ENCODE results near the gene JAKMIP3.
"Not testable (repeated sequence)": the region's sequence is repeated elsewhere in the genome, so short reads cannot be mapped to it uniquely, and the experiment has no call there.

JAKMIP3 gene

DNA sequence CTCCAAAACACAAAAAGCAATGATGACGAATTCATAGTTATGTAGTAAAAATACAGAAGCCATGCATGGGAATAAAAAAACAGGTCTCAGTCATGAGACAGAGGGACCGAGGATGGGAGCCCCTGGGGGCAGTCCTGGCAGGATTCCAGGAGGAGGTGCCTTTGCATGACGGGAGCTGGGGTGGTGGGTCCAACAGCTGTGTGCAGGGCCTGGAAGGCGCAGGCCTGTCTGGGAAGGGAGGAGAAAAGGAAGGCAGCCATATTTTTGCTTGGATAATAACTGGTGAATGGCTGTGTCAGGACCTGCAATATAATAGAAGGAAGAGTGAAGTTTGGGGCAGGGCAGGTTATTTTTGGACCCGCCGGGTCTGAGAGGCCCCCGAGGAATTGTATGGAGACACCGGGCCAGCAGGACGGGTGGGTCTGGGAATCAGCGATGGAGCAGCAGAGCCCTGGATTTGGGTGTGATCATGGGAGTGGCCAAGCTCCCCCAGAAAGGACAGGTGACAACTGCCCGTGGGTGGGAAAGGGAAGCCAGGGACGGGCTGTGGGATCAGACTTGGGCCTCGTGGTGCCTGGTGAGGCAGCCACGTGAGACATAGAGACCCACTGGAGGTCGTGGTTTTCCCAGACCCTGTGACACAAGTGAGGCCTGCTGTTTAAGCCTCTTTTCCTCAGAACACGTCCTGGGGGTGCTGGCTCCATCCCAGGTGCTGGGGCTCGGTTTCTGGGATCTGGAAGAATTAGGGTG lies 2.9 kb upstream of the JAKMIP3 start:
- in situ Hi-C loops (cut with MboI; ENCODE audit: low pct_unique_long_range_greater_than_20kb, low sequenced_read_pairs), result no loop called here
- DNase-seq, result no peak

DNA sequence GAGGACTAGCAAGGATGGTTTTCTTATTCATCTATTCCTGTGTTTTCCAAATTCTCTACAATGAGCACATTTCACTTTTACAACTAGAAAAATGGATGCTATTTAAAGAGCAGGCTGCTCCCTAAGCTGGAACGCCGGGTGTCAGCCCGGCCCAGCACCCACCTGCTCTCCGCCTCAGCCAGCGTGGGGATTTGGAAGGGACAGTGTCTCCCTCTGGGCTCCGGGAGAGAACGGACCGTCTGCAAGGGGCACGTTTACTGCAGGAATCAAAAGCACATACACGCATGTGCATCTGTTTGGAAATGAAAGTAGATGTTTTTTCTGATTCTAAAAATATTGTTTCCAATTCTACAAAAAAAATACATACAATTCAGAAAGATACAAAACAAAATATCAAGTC lies 2.3 kb upstream of the JAKMIP3 start:
- DNase-seq, result no peak

DNA sequence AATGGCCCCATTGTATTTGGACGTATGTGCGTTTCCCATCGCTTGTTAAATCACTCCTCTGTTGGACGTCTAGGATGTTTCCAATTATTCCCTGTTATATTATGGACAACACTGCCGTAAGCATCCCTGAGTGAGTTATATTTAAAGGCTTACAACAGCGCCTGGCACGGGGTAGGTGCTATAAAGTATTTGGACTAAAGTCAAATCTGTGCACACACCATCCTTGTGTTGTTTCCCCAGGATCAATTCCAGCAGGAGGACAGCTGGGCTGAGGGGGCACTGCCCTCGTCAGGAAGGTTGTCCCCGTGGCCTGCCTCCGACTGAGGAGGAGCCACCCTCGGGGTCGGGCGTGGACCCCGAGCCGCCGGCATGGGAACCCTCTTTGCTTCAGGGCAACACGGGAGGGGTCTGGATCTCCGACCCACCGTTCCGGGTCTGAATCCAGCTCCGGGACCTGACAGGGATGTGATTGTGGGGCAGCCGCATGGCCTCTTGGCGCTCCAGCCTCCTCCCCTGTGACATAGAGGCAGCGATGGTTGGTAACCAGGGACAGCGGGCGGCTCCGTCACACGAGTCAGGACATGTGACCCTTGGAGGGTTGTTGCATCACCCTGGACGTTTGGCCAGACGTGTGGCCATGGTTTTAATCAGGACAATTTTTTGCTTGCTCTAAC lies 1.5 kb upstream of the JAKMIP3 start:
- in situ Hi-C loops (cut with MboI; ENCODE audit: low pct_unique_long_range_greater_than_20kb, low sequenced_read_pairs), result no loop called here
- no peak for DNase-seq

More for the DNA sequence above, 2.3 kb upstream of the JAKMIP3 start:
- in situ Hi-C loops (cut with MboI; ENCODE audit: low pct_unique_long_range_greater_than_20kb, low sequenced_read_pairs), result no loop called here

DNA sequence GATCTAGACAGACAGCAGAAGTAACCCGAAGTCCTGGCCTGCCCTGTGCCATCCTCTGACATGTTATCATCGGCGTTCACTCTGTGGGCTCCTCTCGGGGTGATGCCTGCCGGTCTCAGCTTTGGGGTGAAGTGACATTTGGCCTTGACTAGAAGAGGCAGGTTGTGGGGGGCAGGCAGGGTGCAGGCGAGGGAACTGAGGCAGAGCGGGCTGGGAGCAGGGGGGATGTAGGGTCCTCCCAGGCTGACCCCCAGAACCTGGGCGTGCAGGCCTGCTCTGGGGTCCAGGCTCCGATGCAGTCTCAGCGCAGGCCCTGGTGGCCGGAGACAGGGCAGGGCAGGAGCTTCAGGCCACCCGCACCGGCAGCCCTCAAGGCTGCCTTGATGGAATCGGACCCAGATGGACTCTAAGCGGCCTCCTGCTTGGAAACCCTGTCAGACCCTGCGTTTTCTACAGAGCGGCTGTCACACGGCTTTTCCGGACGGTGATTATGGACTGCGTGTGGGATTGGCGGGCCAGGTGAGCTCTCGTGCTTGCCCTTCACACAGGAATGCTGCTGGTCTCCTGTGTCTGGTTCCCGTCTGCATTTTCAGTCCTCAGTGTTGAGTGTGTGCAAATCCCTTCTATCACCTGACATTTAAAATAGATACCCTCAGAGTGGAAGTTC lies 842 bp upstream of the JAKMIP3 start:
- in situ Hi-C loops (cut with MboI; ENCODE audit: low pct_unique_long_range_greater_than_20kb, low sequenced_read_pairs), result no loop called here
- no peak for DNase-seq

DNA sequence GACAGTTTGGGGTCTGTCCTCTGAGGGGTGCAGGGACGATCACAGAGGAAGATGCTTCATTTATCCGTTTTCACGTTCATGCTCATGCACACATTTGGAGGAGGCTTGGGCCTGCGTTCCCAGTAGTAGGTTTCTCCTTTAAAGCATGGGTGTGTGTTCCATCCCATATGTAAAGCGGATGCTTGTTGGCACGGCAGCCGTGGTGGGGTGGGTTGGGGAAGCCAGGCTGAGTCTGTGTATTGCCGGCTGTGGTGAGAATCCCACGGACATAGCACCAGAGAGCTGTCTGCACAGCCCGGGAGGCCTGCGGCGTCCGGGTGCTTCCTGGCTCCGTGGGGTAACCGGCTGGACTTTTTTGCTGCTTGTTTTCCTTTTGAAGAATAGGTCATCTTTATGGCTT lies 440 bp downstream of the JAKMIP3 start:
- in situ Hi-C loops (cut with MboI; ENCODE audit: low pct_unique_long_range_greater_than_20kb, low sequenced_read_pairs), result no loop called here
- no peak for DNase-seq

DNA sequence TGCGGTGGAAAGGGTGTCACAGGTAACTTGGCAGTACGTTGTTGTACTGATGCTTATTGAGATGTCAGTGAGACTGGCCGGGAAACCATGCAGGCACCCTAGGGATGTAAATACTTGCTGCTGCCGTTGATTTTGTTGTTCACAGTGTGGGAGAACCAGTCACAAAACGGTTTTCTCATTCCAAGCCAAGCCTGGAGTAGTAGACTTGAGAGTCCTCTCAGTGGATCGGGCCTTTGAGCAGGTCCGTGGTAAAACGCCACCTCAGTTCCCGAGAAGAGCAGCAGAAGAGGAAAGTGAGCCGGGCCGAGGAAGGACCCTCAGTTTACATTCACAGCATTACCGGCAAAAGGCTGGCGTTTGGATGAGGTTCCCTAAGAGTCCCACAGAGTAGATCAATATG lies 1.1 kb downstream of the JAKMIP3 start:
- no peak for DNase-seq
- in situ Hi-C loops (cut with MboI; ENCODE audit: low pct_unique_long_range_greater_than_20kb, low sequenced_read_pairs), result no loop called here

DNA sequence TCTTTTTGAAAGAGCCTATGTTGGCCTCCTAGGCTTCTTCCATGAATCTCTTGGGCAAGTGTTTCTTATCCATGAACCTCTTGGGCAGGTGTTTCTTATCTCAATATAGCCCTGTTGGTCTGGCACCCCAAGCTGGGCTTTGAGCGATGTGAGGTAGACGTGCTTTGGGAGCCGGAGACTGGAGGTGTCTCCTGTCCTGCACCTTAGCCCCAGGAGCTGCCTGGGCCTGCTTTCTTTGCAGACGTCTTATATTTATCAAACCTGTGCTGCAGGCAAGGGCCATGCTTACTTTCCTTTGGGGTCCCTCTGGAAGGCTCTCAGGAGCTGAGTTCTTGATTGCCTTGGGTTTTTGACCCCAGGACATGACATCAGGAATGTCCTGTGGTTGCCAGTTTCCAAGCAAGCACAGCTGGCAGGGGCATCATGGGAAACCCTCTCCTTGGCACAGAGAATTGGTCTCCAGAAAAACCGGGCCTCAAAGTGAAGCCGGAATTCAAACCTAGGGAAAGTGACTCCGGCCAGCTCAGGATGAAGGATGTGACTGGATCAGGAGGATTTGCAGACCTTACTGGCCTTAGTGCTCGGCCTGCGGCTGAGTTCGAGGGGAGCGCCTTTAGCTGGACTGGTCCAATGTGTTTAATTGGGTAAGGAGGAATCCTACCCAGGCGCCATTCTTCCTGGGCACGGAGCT lies 2.8 kb downstream of the JAKMIP3 start:
- no peak for DNase-seq
- in situ Hi-C loops (cut with MboI; ENCODE audit: low pct_unique_long_range_greater_than_20kb, low sequenced_read_pairs), result no loop called here

DNA sequence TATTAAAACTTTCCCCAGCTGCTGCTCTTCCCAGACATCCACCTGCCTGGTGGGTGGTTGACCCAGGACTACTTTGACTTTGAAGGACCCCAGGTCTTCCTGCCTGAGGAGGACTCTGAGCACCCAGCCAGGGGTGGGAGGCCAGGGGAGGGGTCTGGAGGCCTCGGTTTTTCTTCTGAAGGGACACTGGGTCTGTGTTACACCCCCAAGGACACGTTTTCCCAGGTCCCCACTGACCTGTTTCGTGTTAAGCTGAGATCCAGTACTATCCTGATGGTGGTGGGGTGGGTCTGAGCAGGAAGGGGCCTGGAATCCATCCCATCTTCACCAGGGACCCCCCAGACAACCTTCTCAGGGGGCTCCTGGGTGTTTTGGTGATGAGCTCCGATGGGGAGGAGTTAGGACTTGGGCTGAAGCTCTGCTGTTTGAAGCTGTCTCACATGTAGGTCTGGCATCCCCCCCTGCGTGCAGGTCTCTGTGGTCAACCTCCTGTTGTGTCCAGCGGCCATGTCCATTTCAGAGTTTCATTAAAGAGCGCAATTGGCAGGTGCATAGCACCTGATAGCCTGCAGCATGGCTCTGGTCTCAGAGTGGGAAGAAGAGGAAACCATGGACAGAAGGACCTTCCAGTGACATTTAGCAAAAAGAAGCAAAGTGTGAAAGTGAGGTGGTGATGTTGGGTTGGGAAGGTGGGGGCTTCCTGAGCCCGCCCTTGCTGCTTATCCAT lies 3.5 kb downstream of the JAKMIP3 start:
- in situ Hi-C loops (cut with MboI; ENCODE audit: low pct_unique_long_range_greater_than_20kb, low sequenced_read_pairs), result no loop called here
- no peak for DNase-seq

DNA sequence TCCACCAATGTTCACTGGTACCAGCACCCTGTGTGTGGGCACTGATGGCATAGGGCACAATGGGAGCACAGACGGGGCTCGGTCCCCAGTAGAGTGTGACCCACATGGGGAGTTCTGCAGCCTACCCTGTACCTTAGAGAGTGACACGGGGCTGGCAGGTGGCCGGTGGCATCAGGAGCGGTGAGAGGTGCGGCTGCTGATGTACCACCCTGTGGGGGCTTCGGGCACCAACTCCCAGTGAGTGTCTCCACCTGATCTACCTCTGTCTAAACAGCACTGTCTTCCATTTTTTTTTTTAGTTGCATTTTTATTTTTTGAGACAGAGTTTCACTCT lies 4.1 kb downstream of the JAKMIP3 start:
- DNase-seq, result no peak
- in situ Hi-C loops (cut with MboI; ENCODE audit: low pct_unique_long_range_greater_than_20kb, low sequenced_read_pairs), result no loop called here

DNA sequence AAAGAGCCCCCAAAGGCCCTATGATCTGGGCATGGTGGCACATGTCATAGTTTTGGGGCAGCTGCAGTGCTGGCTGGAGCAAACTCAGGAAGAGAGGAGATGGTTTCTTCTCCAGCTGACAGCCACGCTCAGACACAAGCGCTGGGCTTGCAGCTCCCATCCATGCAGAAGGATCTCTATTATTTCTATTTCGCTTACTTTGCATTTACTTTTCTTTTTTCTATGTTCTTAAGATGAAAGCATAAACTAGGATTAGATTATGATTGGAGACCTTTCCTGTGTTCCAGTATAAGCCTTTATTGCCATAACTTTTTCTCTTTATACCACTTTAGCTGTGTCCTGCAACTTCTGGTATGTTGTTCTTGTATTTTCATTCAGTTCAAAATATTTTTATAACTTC lies 5.0 kb downstream of the JAKMIP3 start:
- in situ Hi-C loops (cut with MboI; ENCODE audit: low pct_unique_long_range_greater_than_20kb, low sequenced_read_pairs), result no loop called here

DNA sequence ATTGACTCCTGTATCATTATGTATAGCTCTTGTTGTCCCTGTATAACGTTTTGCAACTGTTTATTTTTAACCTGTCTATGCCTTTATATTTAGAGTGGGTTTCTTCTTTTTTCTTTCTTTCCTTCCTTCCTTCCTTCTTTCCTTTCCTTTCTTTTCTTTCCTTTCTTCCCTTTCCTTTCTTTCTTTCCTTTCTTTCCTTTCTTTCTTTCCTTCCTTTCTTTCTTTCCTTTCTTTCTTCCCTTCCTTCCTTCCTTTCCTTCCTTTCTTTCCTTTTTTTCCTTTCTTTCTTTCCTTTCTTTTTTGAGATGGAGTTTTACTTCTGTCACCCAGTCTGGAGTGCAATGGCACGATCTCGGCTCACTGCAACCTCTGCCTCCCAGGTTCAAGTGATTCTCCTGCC lies 5.9 kb downstream of the JAKMIP3 start:
- in situ Hi-C loops (cut with MboI; ENCODE audit: low pct_unique_long_range_greater_than_20kb, low sequenced_read_pairs), result no loop called here
- no peak for DNase-seq

More for the DNA sequence above, 5.0 kb downstream of the JAKMIP3 start:
- DNase-seq, result no peak

DNA sequence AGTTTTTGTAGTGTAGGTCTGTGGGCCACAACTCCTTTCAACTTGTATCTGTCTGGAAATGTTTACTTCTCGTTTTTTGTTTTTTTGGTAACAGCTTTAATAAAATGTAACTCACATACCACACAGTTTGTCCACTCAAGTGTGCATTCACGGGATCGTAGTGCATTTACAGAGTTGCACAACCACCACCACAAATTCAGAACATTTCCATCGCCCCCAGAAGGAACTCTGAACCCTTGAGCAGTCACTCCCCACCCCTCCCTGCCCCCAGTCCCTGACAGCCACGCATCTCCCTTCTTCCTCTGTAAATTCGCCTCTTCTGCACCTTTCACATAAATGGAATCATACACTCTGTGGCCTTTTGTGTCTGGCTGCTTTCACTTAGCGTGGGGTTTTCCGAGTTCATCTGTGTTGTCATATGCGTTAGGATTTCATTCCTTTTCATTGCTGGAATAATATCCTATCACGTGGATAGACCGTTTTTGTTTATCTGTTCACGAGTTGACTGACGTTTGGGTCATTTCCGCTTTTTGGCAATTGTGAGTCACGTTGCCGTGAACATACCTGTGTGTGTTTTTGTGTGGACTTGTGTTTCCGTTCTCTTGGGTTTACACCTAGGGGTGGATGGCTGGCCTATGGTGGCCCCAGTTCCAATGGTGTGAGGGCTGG lies 10.3 kb downstream of the JAKMIP3 start:
- DNase-seq, result no peak
- in situ Hi-C loops (cut with MboI; ENCODE audit: low pct_unique_long_range_greater_than_20kb, low sequenced_read_pairs), result no loop called here

DNA sequence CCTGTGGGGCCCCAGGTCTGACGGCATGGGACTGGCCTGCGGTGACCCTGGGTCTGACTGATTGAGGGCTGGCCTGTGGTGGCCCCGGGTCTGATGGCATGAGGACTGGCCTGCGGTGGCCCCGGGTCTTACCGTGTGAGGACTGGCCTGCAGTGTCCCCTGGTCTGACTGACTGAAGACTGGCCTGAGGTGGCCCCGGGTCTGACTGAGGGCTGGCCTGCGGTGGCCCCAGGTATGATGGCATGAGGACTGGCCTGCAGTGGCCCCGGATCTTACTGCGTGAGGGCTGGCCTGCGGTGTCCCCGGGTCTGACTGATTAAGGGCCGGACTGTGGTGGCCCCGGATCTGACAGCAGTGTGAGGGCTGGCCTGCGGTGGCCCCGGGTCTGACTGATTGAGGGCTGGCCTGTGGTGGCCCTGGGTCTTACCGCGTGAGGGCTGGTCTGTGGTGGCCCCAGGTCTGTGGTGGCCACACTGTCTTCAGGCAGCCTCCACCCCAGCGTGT lies 10.9 kb downstream of the JAKMIP3 start:
- no peak for DNase-seq
- in situ Hi-C loops (cut with MboI; ENCODE audit: low pct_unique_long_range_greater_than_20kb, low sequenced_read_pairs), result no loop called here

DNA sequence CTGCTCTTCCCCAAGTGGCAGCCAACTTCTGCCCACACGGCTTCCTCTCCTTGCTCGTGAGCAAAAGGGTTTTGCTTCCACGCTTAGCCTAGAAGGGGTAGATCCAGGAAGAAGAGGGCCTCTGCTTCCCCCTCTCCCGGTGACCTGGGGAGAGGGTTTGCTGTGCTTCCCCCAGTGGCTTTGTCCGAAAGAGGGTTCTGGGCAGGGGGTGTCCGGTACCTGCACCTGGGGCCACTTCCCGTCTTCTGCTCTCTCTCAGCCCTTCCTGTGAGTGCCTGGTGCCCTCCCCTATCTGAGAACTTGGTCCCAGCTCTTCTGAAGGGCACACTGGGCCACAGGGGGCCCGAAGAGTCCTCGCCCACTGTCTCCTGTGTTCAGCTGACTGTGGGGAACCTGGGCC lies 11.3 kb downstream of the JAKMIP3 start:
- no peak for DNase-seq

DNA sequence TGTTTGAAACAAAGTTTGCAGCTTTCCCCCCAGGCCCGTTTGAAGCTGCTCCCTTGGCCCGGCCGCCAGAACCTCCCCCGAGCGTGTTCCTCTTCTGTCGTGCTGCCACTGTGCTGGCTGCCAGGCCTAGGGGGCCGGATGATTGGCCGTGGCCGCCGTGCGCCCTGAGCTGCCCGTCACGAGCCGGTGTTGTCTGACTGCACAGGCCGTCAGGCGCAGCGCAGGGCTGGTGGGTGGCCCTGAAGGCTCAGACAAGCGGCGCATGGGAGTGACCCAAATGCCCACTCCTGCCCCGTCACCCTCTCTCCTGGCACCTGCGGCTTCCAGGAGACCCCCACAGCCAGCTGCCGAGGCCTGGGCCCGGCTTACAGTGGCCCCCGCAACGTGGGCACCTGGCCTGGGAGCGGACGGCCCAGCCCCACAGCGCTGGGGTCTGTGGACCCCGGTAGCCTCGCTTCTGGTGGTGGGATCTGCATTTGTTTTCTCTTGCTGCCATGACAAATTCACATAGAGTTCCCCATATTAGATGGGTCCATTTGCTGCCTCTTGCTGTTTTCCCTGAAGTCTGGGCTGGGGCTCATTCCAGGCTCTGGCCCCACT lies 13.1 kb downstream of the JAKMIP3 start:
- no peak for DNase-seq
- in situ Hi-C loops (cut with MboI; ENCODE audit: low pct_unique_long_range_greater_than_20kb, low sequenced_read_pairs), result no loop called here

More for the DNA sequence above, 11.3 kb downstream of the JAKMIP3 start:
- in situ Hi-C loops (cut with MboI; ENCODE audit: low pct_unique_long_range_greater_than_20kb, low sequenced_read_pairs), result no loop called here

DNA sequence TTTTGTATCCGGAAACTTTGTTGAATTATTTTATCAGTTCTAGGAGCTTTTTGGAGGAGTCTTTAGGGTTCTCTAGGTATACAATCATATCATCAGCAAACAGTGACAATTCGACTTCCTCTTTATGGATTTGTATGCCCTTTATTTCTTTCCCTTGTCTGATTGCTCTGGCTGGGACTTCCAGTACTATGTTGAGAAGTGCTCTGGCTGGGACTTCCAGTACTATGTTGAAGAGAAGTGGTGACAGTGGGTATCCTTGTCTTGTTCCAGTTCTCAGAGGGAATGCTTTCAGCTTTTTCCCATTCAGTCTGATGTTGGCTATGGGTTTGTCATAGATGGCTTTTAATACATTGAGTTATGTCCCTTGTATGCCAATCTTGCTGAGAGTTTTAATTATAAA lies 18.6 kb downstream of the JAKMIP3 start:
- DNase-seq; in situ Hi-C loops (cut with MboI; ENCODE audit: low pct_unique_long_range_greater_than_20kb, low sequenced_read_pairs): not testable (repeated sequence)

DNA sequence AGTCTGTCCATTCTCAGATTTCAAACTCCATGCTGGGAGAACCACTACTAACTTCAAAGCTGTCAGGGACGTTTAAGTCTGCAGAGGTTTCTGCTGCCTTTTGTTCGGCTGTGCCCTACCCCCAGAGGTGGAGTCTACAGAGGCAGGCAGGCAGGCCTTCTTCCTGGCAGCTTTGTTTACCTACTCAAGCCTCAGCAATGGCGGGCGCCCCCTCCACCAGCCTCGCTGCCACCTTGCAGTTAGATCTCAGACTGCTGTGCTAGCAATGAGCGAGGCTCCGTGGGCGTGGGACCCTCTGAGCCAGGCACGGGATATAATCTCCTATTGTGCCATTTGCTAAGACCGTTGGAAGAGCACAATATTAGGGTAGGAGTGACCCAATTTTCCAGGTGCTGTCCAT lies 27.5 kb downstream of the JAKMIP3 start:
- in situ Hi-C loops (cut with MboI; ENCODE audit: low pct_unique_long_range_greater_than_20kb, low sequenced_read_pairs); DNase-seq: not testable (repeated sequence)

DNA sequence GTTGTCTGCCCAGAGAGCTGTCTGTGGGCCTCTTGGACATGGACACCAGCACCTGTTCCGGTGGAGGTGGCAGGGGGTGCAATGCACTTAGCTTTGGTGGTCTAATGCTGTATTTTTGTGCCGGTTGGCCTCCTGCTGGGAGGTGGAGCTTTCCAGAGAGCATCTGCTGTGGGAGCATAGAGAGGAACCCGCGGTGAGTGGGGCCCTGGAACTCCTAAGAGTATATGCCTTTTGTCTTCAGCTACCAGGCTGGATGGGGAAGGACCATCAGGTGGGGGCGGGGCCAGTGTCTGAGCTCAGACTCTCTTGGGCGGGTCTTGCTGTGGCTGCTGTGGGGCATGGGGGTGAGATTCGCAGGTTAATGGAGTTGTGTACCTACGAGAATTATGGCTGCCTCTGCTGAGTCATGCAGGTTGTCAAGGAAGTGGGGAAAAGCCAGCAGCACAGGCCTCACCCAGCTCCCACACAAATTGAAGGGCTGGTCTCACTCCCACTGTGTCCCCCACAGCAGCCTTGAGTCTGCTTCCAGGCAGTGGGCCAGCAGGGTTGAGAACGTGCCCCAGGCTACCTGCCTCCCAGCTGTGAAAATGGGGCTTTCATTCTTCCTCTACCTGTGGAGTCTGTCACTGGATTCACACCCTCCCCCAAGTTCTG lies 29.0 kb downstream of the JAKMIP3 start:
- peak; percentile 9 for DNase-seq
- in situ Hi-C loops (cut with MboI; ENCODE audit: low pct_unique_long_range_greater_than_20kb, low sequenced_read_pairs), result no loop called here
